ENCODE results near the gene SMIM38.

DNA sequence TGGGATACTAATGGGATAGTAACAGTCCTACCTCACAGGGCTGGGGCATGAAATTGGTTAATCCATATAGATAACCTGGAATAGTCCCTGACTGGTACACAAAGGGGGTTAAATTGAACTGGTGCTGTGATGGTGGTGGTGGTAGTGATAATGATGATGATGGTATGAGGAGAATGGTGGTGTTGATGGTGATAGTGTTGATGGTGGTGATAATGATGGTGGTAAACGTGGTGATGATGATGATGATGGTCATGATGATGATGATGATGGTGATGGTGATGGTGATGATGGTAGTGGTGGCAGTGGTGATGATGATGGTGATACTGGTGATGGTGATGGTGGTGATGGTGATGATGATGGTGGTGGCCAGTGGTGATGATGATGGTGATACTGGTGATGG, 38.7 kb downstream of the SMIM38 start:
- TF ChIP-seq CTCF (IDR thresholded peaks at IDR 0.05) (no peak), ZFX (IDR thresholded peaks at IDR 0.05; ENCODE audit: borderline replicate concordance) (no peak)
